ENCODE measurements around the gene KRTAP22-1.

KRTAP22-1 gene

DNA sequence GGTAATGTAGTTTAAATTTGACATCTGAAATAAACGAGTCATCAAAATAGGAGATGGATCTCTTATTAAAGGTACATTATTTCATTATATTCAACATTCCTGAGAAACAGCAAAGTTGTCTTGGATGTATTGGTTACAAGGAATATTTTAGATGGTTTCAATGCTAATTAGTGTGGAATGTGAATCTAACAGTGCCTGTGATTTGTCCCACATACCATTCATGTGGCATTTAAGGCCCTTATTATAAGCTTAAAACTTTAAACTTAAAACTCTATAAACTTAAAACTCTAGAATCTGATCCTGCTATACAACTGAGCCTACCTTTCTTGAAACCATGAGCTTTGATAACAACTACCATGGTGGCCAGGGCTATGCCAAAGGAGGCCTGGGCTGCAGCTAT is at the start of gene KRTAP22-1:
Gene KRTAP22-1, plus strand, starts transcription at position 301 of the 400 bp plus-strand sequence.
- no peak for DNase-seq

DNA sequence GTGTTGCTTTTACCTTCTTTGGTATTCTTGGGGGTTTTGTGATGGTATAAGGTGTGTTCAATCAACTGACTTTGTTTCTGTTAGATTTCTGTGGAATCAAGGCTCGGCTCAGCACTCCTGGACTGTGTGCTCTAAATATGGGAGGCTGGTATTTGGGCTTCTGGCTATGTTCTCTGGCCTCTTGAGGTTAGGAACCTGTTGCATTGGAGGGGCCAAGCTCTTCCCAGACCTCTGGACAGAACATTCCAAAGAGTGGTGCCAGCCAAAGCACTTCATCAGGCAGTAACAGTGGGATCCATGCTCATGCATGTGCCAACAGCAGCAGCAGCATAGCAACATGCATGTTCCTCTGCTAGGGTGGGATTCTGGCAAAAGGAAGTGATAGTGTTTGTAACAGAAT is 48.1 kb upstream of the KRTAP22-1 start:
- no peak for DNase-seq

DNA sequence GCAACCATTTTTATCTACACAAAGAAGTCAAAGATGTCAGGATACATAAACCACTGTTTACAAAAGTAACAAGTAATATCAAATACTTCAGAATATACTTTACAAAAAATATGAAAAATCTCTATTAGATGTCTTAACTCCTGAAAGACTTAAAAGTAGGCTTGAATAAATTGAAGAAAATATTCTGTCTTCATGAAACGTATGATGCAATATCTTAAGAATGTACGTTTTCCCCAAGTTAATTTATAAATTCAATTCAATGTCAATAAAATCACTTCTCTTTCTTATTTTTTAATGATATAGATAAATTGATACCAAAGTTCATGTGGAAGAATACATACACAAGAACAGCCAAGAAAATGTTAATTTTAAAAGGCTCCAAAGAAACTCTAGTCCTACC is 45.8 kb upstream of the KRTAP22-1 start:
- no peak for DNase-seq

DNA sequence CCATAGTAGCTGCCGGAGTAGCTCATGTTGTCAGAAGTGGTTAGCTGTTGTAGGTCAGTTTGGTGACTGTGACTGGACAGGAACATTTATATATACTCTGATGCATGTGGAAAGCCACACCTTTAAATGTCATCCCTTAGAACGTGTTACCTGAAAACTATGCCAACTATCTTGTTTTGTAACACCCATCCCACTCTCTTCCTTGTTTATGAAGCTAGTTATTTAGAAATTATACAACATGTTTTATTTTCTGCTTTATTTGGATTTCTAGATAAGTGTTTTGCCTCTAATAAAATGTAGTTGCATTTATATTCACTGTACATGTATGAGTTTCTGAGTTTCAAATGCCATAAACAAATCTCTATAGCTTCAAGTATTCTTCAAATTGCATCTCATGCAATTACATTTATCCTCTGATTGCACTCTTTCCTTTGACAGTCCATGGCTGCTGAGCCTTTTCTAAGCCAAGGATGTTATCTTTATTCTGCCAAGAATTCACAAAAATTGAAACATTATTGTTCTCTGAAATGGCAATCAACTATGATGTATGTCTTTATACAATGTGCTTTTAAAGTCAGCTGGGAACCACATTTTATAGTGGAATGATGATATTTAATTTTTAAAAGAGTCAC is 39.5 kb upstream of the KRTAP22-1 start, which contains the start of gene KRTAP19-7:
Gene KRTAP19-7, minus strand, starts transcription at position 51 of the 632 bp plus-strand sequence. Its CDS starts 25 bp downstream, at position 26.
- no peak for DNase-seq

DNA sequence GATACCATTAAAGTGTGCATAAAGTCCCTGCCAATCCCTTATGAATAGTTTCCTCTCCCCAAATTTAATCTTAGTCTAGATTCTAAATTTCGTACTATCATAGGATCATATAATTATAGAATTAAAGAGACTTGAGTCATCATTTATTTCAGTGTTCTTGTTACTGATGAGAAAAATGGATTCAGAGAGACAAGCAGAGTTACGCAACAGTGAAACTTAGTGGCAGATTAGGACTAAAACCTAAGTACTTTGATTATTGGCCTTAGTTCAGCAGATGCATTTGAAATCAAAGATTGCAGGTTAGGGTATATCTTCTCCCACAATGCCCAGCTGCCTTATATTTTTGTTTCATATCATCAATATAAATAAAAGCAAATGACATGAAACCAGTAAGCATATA is 38.9 kb upstream of the KRTAP22-1 start:
- DNase-seq: no peak

DNA sequence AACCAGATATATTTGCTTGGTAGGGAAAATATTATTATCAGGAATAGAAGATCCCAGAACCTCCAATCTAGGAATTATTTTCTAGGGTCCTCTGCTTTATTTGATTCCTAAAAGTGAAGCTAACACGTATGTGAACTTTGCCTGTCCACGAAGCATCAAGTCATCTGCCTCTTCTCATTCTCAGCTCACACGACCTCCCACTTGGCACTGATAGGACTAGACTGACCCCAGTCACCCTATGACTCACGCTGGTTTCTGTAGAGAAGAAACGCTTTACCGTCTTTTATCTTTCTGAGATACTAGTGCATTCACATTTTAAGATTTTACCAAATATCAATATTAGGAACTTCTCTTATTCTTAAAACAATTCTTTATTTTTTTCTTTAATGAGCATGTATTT is 37.8 kb upstream of the KRTAP22-1 start:
- DNase-seq: no peak

DNA sequence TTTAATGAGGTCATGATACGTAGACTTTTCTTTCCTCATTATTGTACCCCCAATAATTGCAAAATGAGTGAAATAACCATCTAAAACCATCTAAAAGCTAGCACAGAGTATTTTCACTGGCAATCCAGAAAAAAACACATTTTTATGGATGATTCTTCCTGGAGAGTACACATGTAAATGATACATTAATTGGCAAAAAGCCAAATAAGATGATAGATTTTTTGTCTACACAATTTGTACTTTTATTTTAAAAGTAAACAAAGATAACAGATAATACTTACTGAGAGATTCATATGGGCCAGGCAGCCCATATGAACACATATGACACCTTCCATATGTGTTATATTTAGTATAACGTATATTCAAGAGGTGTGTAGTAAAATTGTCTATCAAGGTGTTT is 37.3 kb upstream of the KRTAP22-1 start:
- no peak for DNase-seq

DNA sequence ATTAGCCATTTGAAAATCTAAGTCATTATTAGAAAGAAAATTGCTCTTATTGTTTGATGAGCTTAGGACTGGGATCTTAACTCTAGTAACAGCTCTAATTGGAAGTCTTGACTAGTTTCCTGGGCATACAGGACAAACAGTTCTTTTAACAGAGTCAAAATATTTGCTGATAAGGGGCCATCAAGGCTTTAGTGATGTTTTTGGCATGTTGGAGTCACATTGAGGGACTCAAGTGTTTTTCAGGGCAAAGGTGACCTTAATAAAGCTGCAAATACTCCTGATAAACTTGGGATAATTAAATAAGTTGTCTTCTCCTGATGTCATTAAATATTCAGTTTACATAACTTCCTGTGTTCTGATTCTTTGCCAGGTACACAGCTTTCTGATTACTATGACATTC is 33.3 kb upstream of the KRTAP22-1 start:
- DNase-seq: no peak

DNA sequence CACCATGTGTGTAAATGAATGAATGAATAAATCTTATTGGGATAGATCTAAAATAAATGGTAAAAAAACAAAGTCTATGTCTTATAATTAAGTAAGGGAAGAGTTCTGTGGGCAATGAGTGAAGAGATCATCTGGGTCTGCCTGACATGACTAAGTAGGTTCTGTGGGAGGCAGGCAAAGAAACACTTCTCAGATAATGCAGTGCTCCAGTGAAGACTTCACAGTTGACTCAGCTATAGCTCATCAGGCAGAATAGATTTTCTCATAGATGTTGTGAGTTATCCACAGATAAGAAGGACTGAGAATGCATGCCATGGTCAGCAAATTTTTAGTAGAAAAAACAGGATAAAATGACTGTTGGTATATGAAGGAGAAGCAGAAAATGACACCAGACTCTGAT is 23.1 kb upstream of the KRTAP22-1 start:
- no peak for DNase-seq

DNA sequence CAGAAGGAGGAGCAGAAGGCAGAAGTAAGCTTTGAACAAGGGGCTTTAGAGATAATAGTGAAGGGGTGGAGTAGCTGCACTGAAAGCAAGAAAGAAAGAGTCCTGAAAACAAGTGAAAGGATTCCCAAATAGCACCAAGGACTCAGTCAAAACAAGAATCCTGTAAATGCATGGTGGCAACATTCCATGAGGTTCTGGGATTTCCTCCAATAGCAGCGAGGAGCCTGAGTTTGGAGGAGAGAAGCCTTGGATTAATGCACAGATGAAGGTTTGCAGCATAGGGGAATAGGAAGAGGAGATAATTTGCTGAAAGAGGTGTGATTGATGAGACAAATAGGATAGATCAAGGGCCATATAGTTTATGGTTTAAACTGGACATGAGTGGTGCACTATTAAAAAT is 21.5 kb upstream of the KRTAP22-1 start:
- no peak for DNase-seq

DNA sequence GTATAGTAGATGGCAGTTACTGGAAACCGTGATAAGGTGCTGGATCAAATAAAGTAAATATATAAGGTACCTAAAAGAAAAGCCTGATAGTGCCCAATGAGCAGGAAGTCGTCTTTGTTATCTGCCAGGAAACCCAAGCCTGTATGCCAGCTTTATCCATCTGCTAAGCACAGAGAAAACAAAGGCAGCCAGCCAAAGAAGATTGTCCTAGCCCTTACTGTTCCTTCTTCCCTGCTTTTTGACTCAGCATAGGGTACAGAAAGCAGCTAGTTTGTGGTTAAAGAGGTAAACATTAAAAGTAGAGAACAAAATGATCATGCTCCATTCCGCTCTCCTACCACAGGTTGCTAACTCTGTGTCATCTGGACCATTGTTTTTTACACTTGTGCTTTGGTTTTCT is 20.8 kb upstream of the KRTAP22-1 start:
- no peak for DNase-seq

DNA sequence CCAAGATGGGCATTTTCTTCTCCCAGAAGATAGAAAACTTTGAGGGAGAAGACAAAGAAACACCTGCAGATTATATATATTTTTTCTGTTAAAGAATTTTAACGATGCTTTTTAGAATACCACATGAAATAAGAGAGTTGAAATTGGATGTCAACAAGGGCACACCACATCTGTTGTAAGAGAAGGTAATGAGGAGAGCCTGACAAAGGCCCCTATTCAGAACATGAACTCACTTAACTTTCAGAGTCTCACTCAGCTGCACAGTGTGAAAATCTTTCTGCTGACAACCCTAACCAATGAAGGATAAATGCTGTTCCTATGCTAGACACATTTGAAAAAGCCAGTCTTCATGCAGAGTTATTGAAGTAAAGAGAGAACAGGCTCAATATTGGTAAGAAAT is 18.0 kb upstream of the KRTAP22-1 start:
- no peak for DNase-seq

DNA sequence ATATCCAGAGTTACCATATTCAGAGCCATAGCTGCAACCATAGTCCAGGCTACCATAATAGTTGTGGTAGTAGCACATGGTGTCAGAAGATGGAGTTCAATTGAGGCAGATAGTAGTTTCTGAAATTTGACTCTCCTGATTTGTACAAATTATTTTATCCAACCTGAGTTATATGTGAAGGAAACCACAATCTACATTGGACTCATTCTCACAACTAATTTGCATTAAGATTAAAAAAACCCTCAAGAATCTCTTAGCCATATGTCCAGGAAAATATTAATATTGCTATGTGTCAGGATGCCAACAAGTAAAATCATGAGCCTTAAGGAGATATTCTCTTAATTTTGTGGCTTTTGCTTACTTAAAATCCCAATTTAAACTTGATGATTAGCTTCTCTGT is 10.6 kb upstream of the KRTAP22-1 start, which contains the start of gene KRTAP22-2:
Gene KRTAP22-2, minus strand, starts transcription at position 101 of the 400 bp plus-strand sequence.
- DNase-seq: no peak

DNA sequence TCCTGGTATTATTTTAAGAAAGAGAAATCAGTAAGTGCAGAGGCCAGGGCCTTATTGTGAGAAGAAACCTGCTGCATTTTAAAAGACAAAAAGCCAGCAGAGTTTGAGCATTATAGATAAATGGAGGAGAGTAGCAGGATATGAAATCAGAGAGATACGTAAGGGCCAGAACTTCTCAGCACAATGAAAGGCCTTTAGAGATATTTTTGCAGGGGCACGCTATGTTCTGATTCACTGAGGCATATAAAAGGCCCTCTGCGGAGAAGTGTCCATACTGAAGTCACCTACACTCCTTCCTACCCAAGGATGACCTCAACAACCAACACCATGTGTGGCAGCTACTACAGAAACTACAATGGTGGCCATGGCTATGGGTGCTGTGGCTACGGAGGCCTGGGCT is 8.7 kb upstream of the KRTAP22-1 start, which contains the start of gene KRTAP6-3:
Gene KRTAP6-3, plus strand, starts transcription at position 301 of the 400 bp plus-strand sequence. Its CDS starts 6 bp downstream, at position 307.
- no peak for DNase-seq

DNA sequence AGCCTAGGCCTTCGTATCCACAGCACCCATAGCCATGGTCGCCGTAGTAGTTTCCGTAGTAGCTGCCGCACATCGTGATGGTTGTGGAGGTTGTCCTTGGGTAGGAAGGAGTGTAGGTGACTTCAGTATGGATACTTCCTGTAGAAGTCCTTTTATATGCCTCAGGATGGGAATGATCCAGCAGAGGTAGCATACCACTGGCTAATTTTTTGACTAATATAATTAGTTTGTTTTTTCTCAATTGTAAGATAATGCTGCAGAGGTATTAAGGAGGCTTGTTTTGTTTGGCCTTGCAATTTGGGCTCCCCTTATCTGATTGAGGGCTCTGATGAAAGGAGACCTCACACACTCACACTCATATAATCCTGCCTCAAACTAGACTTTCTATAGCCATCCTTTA is 2.1 kb upstream of the KRTAP22-1 start, which contains the start of gene KRTAP6-2:
Gene KRTAP6-2, minus strand, starts transcription at position 101 of the 400 bp plus-strand sequence. Its CDS starts 28 bp downstream, at position 73.
- DNase-seq: no peak

DNA sequence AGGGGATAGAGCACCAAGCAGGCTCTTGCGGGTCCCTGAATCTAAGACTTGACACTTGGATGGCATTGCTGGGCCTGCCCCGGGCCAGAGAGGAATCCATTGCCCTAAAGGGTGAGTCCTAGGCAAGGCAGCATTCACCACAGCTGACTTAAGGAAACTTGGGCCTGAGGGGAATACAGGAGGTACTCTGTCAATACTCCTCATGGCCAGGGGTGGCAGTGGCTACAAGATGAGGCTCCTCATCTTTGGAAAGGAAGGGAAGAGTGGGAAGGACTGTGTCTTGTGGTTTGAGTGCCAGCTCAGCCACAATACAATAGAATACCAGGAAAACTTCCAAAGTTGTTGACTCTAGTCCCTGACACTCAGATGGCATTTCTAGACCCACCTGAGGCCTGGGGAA is 5.1 kb downstream of the KRTAP22-1 start:
- no peak for DNase-seq

DNA sequence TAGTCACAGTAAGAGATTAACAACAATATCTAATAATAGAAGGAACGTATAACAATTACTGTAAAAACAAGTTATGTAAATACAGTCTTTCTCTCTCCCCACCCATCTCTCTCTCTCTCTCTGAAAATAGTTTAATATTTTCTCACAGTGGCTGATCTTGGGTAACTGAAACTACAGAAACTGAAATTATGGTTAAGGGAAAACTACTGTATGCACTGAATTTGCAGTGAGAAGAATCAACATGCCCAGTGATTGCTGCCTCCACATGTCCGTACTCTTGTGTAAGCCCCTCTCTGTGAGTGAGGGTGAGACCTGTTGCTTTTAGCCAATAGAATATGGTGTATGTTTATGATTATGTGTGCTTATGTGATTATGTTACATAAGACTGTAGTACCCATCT is 11.2 kb downstream of the KRTAP22-1 start:
- no peak for DNase-seq

DNA sequence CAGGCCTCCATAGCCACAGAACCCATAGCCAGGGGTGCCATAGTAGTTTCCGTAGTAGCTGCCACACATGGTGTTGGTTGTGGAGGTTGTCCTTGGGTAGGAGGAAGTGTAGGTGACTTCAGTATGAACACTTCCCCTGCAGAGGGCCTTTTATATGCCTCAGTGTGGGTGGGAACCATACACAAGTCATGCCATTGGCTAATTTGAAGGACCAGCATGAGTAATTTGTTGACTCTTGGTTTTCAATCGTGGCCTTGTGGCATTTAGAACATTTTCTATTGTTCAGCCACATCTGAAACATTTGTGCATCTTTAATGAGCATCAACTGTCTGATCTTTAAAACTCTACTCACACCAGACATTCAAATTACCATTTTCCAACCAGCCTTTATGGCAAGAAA is 12.9 kb downstream of the KRTAP22-1 start, which contains the start of gene KRTAP6-1:
Gene KRTAP6-1, minus strand, starts transcription at position 95 of the 400 bp plus-strand sequence. Its CDS starts 26 bp downstream, at position 69.
- DNase-seq: no peak

DNA sequence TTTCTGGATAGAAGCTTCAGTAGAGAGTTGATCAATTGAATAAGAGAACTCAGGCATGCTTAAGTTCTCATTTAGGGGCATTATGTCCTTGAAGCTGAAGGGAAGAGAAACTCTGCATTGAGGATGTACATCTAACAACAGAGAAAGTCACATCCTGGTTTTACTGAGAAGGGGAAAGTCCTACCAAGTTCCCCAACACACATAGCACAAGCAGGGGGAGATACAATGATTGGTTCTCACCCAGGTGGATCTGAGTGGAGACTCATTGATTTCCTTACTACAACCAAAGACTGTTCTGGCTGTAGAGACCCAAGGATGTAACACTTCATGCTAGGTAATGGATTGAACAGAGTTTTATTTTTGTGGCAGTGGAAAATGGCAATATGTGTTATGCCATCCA is 14.3 kb downstream of the KRTAP22-1 start:
- DNase-seq: no peak

DNA sequence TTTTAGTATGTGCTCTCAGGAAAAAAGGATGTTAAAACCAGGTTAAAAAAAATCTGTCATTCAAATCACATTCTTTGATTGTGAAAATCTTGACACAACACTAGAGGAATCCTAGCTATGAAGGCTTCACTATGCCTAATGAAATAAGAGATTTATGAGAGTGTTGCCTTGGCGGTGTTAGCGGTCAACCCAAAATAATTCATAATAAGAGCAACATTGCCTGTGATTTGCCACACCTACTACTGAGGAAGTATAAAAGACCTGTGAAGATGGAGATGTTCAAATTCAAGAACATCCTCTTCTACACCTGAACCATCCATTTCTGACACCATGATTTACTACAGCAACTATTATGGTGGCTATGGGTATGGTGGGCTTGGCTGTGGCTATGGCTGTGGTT is 15.2 kb downstream of the KRTAP22-1 start, which contains the start of gene KRTAP20-1:
Gene KRTAP20-1, plus strand, starts transcription at position 301 of the 400 bp plus-strand sequence. Its CDS starts 30 bp downstream, at position 331.
- DNase-seq: no peak

DNA sequence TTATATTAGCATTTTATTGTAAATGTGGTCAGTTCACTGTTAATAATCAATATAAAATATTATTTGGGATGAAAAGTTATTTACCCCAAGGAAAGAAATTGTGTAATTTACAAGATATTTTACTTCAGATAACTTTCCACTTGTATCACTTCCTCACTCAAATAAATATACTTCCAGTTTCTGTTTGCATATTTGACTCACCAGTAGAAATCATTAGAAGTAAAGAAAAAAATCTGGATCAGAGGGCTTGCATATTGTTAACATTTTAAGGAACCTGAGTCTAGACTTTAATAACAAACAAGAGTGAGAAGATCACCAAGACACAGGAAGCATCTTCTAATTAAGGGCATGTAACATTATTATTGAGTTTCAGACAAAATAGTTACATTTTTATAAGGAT is 19.2 kb downstream of the KRTAP22-1 start:
- DNase-seq: no peak

DNA sequence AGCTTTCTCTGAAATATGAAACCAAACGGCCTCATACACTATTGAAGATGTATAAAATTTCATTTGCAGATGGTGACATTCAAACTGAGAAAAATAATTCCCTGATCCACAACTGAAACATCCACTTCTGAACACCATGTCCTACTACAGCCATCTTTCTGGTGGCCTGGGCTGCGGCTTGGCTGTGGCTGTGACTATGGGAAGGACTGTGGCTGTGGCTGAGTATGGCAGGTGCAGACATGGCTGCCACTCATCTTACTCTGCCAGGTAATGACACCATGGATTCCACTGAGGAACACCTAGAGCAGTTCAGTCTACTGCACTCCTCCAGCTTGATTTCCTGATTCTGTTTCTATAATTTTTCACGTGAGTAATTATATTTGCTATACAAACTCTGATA is 19.6 kb downstream of the KRTAP22-1 start, which contains the start of gene KRTAP20-4:
Gene KRTAP20-4, plus strand, starts transcription at position 106 of the 400 bp plus-strand sequence.
- no peak for DNase-seq

DNA sequence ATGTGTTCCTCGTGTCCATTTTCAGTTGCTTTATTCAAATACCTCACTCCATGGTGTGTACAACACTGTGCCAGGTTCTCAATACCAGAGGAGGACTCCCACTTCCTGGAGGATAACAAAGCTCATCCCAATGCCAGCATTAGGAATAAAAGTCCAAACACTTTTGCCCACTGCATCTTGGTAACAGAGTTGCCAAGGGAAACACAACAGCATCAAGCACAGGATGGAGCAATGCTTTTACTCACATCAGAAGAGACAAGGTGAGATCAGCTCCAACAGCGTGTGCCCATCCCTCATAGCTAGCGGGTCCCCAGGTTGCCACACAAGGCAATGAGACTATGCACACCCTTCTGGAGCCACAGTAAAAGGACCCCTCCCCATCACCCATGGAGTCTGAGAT is 22.5 kb downstream of the KRTAP22-1 start:
- no peak for DNase-seq
